Measurements from ENCODE around the gene ODAD4.

The ODAD4 gene

GRCh38 chr17:41972571-41973407 lies 42.4 kb downstream of the ODAD4 start:
- no peak overlapping the region for H3K9ac ChIP-seq (ENCODE audit: low read length)
- 0 out of 2 replicates have a peak, but pooled peaks cover 2% of the 10 kb centered on the region for H3K36me3 ChIP-seq (ENCODE audit: low read length)
- no peak overlapping the region for H3K27ac ChIP-seq (ENCODE audit: low read depth, low read length)

DNA sequence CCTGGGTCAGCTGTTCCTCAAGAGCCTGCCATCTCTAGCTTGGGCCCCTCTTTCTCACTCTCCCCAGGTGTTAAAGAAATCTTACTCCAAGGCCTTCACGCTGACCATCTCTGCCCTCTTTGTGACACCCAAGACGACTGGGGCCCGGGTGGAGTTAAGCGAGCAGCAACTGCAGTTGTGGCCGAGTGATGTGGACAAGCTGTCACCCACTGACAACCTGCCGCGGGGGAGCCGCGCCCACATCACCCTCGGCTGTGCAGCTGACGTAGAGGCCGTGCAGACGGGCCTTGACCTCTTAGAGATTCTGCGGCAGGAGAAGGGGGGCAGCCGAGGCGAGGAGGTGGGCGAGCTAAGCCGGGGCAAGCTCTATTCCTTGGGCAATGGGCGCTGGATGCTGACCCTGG lies 43.0 kb downstream of the ODAD4 start:
- no peaks in the 10 kb centered on the region for H3K9me2 ChIP-seq (replicated peaks; ENCODE audit: insufficient read depth, low read length)
- H3K9ac ChIP-seq (ENCODE audit: low read length): no peak overlapping the region
- 0 out of 2 replicates have a peak, but pooled peaks cover 2% of the 10 kb centered on the region for H3K36me3 ChIP-seq (ENCODE audit: low read length)
- H3K9me3 ChIP-seq (ENCODE audit: insufficient read depth, low read length): no peaks in the 10 kb centered on the region
- H3K27ac ChIP-seq (ENCODE audit: low read depth, low read length): no peak overlapping the region
- no peaks in the 10 kb centered on the region for H3K27me3 ChIP-seq (ENCODE audit: low read length)
- no peaks in the 10 kb centered on the region; the same call in 1 of the 2 replicates for H3K79me2 ChIP-seq (ENCODE audit: insufficient read depth, low read length)
- H3F3A ChIP-seq (ENCODE audit: insufficient read depth): peaks cover 9% of the 10 kb centered on the region
- no peak overlapping the region for H3K4me2 ChIP-seq (ENCODE audit: low read depth, low read length, poor library complexity, severe bottlenecking)
- TF ChIP-seq CTCF (IDR thresholded peaks at IDR 0.05; ENCODE audit: insufficient read depth, low read length, poor library complexity, severe bottlenecking): no peak
- no peak for TF ChIP-seq EZH2phosphoT487 (conservative IDR thresholded peaks at IDR 0.05; ENCODE audit: low read length)
- no peak overlapping the region for H3K4me3 ChIP-seq (ENCODE audit: insufficient read depth, low read length, poor library complexity, severe bottlenecking)
- H2AFZ ChIP-seq (ENCODE audit: low read depth, low read length, severe bottlenecking): no peak overlapping the region
- no peaks in the 10 kb centered on the region for H4K20me1 ChIP-seq (ENCODE audit: low read depth, low read length)

More at GRCh38 chr17:41972571-41973407, 42.4 kb downstream of the ODAD4 start:
- H3K79me2 ChIP-seq (ENCODE audit: insufficient read depth, low read length): peaks cover 3% of the 10 kb centered on the region; the same call in 1 of the 2 replicates
- no peak overlapping the region for H3K4me2 ChIP-seq (ENCODE audit: low read depth, low read length, poor library complexity, severe bottlenecking)
- no peaks in the 10 kb centered on the region for H3K27me3 ChIP-seq (ENCODE audit: low read length)
- H3K4me3 ChIP-seq (ENCODE audit: insufficient read depth, low read length, poor library complexity, severe bottlenecking): no peak overlapping the region
- H3F3A ChIP-seq (ENCODE audit: insufficient read depth): peaks cover 10% of the 10 kb centered on the region
- H3K9me2 ChIP-seq (replicated peaks; ENCODE audit: insufficient read depth, low read length): no peaks in the 10 kb centered on the region
- H2AFZ ChIP-seq (ENCODE audit: low read depth, low read length, severe bottlenecking): no peak overlapping the region
- no peaks in the 10 kb centered on the region for H3K9me3 ChIP-seq (ENCODE audit: insufficient read depth, low read length)
- H4K20me1 ChIP-seq (ENCODE audit: low read depth, low read length): no peaks in the 10 kb centered on the region
- TF ChIP-seq EZH2phosphoT487 (conservative IDR thresholded peaks at IDR 0.05; ENCODE audit: low read length): no peak
- TF ChIP-seq CTCF (IDR thresholded peaks at IDR 0.05; ENCODE audit: insufficient read depth, low read length, poor library complexity, severe bottlenecking): no peak

- H3K79me2 ChIP-seq (ENCODE audit: insufficient read depth, low read length): no peaks in the 10 kb centered on the region; the same call in 1 of the 2 replicates
- H3K27me3 ChIP-seq (ENCODE audit: low read length): no peaks in the 10 kb centered on the region
- no peaks in the 10 kb centered on the region for H4K20me1 ChIP-seq (ENCODE audit: low read depth, low read length)
- H3K4me2 ChIP-seq (ENCODE audit: low read depth, low read length, poor library complexity, severe bottlenecking): no peak overlapping the region
- no peak overlapping the region for H2AFZ ChIP-seq (ENCODE audit: low read depth, low read length, severe bottlenecking)
- no peak overlapping the region for H3K27ac ChIP-seq (ENCODE audit: low read depth, low read length)
- H3K36me3 ChIP-seq (ENCODE audit: low read length): 0 out of 2 replicates have a peak, but pooled peaks cover 2% of the 10 kb centered on the region
- peaks cover 2% of the 10 kb centered on the region; the same call in 1 of the 2 replicates for H3F3A ChIP-seq (ENCODE audit: insufficient read depth)
- H3K9ac ChIP-seq (ENCODE audit: low read length): no peak overlapping the region
- TF ChIP-seq EZH2phosphoT487 (conservative IDR thresholded peaks at IDR 0.05; ENCODE audit: low read length): no peak
- no peak for TF ChIP-seq CTCF (IDR thresholded peaks at IDR 0.05; ENCODE audit: insufficient read depth, low read length, poor library complexity, severe bottlenecking)
- no peaks in the 10 kb centered on the region for H3K9me3 ChIP-seq (ENCODE audit: insufficient read depth, low read length)
- H3K4me3 ChIP-seq (ENCODE audit: insufficient read depth, low read length, poor library complexity, severe bottlenecking): no peak overlapping the region
- no peaks in the 10 kb centered on the region for H3K9me2 ChIP-seq (replicated peaks; ENCODE audit: insufficient read depth, low read length)
Measured at GRCh38 chr17:41974031-41974430, 43.6 kb downstream of the ODAD4 start.

Measured in SU-DHL-6 (cell line).